Stimulated activated memory B cell treated with anti-CD40 and anti-IgM and Interleukin-4, amounts not matched to agents 10 μg/mL and 1 μg/mL and 100 μg/mL, for 72 hours (primary cell): ENCODE data around the gene TPSD1.
"Not testable (repeated sequence)": the region's sequence is repeated elsewhere in the genome, so short reads cannot be mapped to it uniquely, and the experiment has no call there.

Source experiments
- ATAC-seq: fragments of 150-1000 bp; cut with Tn5 transposase; 2 replicates; pipeline ENCODE4 v1.10.0; 2021
- H3K27ac Mint-ChIP-seq: one replicate; pipeline ENCODE4 v1.8.0; 2022; ENCODE audit warnings: mild to moderate bottlenecking, mixed read lengths
- H3K27me3 Mint-ChIP-seq: one replicate; pipeline ENCODE4 v1.8.0; 2022; ENCODE audit warnings: mixed read lengths
- H3K36me3 Mint-ChIP-seq: one replicate; pipeline ENCODE4 v1.8.0; 2022; ENCODE audit warnings: mixed read lengths
- H3K4me1 Mint-ChIP-seq: one replicate; pipeline ENCODE4 v1.8.0; 2022; ENCODE audit warnings: mixed read lengths
- H3K4me3 Mint-ChIP-seq: one replicate; pipeline ENCODE4 v1.8.0; 2022; ENCODE audit warnings: mild to moderate bottlenecking, moderate library complexity, mixed read lengths
- H3K9me3 Mint-ChIP-seq: one replicate; pipeline ENCODE4 v1.8.0; 2022; ENCODE audit warnings: mixed read lengths

Gene TPSD1

GRCh38 chr16:1288813-1289476, 33.1 kb downstream of the TPSD1 start:
- no peaks in the 10 kb centered on the region for H3K9me3 Mint-ChIP-seq
- H3K27ac Mint-ChIP-seq, result no peak overlapping the region
- H3K4me1 Mint-ChIP-seq, result peaks cover 20% of the 10 kb centered on the region
- ATAC-seq, result peak; percentile 44
- H3K27me3 Mint-ChIP-seq, result peaks cover 83% of the 10 kb centered on the region
- no peak overlapping the region for H3K4me3 Mint-ChIP-seq
- H3K36me3 Mint-ChIP-seq, result no peaks in the 10 kb centered on the region

- Mint-ChIP-seq H3K9me3 (no peaks in the 10 kb centered on the region), H3K27ac (no peak overlapping the region), H3K36me3 (no peaks in the 10 kb centered on the region), H3K4me3 (no peak overlapping the region), H3K4me1 (peaks cover 26% of the 10 kb centered on the region), H3K27me3 (peaks cover 83% of the 10 kb centered on the region)
- ATAC-seq, result no peak
Measured at GRCh38 chr16:1289477-1289866, 33.6 kb downstream of the TPSD1 start.

- Mint-ChIP-seq H3K9me3 (no peaks in the 10 kb centered on the region), H3K27me3 (peaks cover 87% of the 10 kb centered on the region), H3K27ac (no peak overlapping the region), H3K4me3 (no peak overlapping the region), H3K36me3 (no peaks in the 10 kb centered on the region), H3K4me1 (peaks cover 28% of the 10 kb centered on the region)
- no peak for ATAC-seq
Measured at GRCh38 chr16:1290063-1290501, 34.2 kb downstream of the TPSD1 start.

GRCh38 chr16:1290860-1291575, 35.1 kb downstream of the TPSD1 start:
- no peak overlapping the region for H3K27ac Mint-ChIP-seq
- no peaks in the 10 kb centered on the region for H3K9me3 Mint-ChIP-seq
- ATAC-seq, result no peak
- H3K36me3 Mint-ChIP-seq, result no peaks in the 10 kb centered on the region
- H3K4me3 Mint-ChIP-seq, result no peak overlapping the region
- peaks cover 77% of the 10 kb centered on the region for H3K27me3 Mint-ChIP-seq
- H3K4me1 Mint-ChIP-seq, result peaks cover 28% of the 10 kb centered on the region

GRCh38 chr16:1291576-1291974, 35.7 kb downstream of the TPSD1 start:
- Mint-ChIP-seq H3K9me3 (no peaks in the 10 kb centered on the region), H3K4me1 (peaks cover 30% of the 10 kb centered on the region), H3K27me3 (peaks cover 72% of the 10 kb centered on the region), H3K36me3 (no peaks in the 10 kb centered on the region), H3K4me3 (no peak overlapping the region), H3K27ac (no peak overlapping the region)
- no peak for ATAC-seq

- H3K4me1 Mint-ChIP-seq, result peaks cover 36% of the 10 kb centered on the region
- not testable (repeated sequence) for H3K4me3 Mint-ChIP-seq, ATAC-seq, H3K27ac Mint-ChIP-seq, H3K9me3 Mint-ChIP-seq, H3K36me3 Mint-ChIP-seq
- peaks cover 69% of the 10 kb centered on the region for H3K27me3 Mint-ChIP-seq
Measured at GRCh38 chr16:1292208-1292607, 36.3 kb downstream of the TPSD1 start.

- not testable (repeated sequence) for ATAC-seq, H3K36me3 Mint-ChIP-seq, H3K4me3 Mint-ChIP-seq, H3K27ac Mint-ChIP-seq, H3K9me3 Mint-ChIP-seq
- peaks cover 39% of the 10 kb centered on the region for H3K4me1 Mint-ChIP-seq
- H3K27me3 Mint-ChIP-seq, result peaks cover 63% of the 10 kb centered on the region
Measured at GRCh38 chr16:1292808-1293207, 36.9 kb downstream of the TPSD1 start.

GRCh38 chr16:1293921-1294656, 38.2 kb downstream of the TPSD1 start:
- H3K27ac Mint-ChIP-seq, result no peak overlapping the region
- H3K36me3 Mint-ChIP-seq, result no peaks in the 10 kb centered on the region
- no peak for ATAC-seq
- peaks cover 50% of the 10 kb centered on the region for H3K27me3 Mint-ChIP-seq
- no peaks in the 10 kb centered on the region for H3K9me3 Mint-ChIP-seq
- no peak overlapping the region for H3K4me3 Mint-ChIP-seq
- peaks cover 35% of the 10 kb centered on the region for H3K4me1 Mint-ChIP-seq

- H3K27me3 Mint-ChIP-seq, result peaks cover 37% of the 10 kb centered on the region
- H3K4me1 Mint-ChIP-seq, result peaks cover 29% of the 10 kb centered on the region
- no peaks in the 10 kb centered on the region for H3K9me3 Mint-ChIP-seq
- H3K36me3 Mint-ChIP-seq, result no peaks in the 10 kb centered on the region
- H3K4me3 Mint-ChIP-seq, result no peak overlapping the region
- H3K27ac Mint-ChIP-seq, result no peak overlapping the region
- ATAC-seq, result no peak
Measured at GRCh38 chr16:1295465-1295864, 39.6 kb downstream of the TPSD1 start.

- H3K27me3 Mint-ChIP-seq, result peaks cover 31% of the 10 kb centered on the region
- H3K9me3 Mint-ChIP-seq, ATAC-seq, H3K36me3 Mint-ChIP-seq: not testable (repeated sequence)
- peaks cover 39% of the 10 kb centered on the region for H3K4me1 Mint-ChIP-seq
- peak overlapping the region; percentile 19 for H3K4me3 Mint-ChIP-seq
- peak overlapping the region; percentile 70 for H3K27ac Mint-ChIP-seq
Measured at GRCh38 chr16:1296688-1297017, 40.8 kb downstream of the TPSD1 start.

- no peaks in the 10 kb centered on the region for H3K36me3 Mint-ChIP-seq
- H3K27me3 Mint-ChIP-seq, result peaks cover 26% of the 10 kb centered on the region
- peak overlapping the region; percentile 70 for H3K27ac Mint-ChIP-seq
- no peaks in the 10 kb centered on the region for H3K9me3 Mint-ChIP-seq
- peaks cover 44% of the 10 kb centered on the region for H3K4me1 Mint-ChIP-seq
- ATAC-seq, result peak; percentile 77
- peak overlapping the region; percentile 19 for H3K4me3 Mint-ChIP-seq
Measured at GRCh38 chr16:1297018-1297696, 41.3 kb downstream of the TPSD1 start.

- peaks cover 15% of the 10 kb centered on the region for H3K27me3 Mint-ChIP-seq
- no peak for ATAC-seq
- H3K27ac Mint-ChIP-seq, result no peak overlapping the region
- H3K9me3 Mint-ChIP-seq, result no peaks in the 10 kb centered on the region
- H3K4me3 Mint-ChIP-seq, result no peak overlapping the region
- no peaks in the 10 kb centered on the region for H3K36me3 Mint-ChIP-seq
- peaks cover 42% of the 10 kb centered on the region for H3K4me1 Mint-ChIP-seq
Measured at GRCh38 chr16:1298406-1298805, 42.5 kb downstream of the TPSD1 start.

GRCh38 chr16:1299012-1299867, 43.4 kb downstream of the TPSD1 start:
- H3K9me3 Mint-ChIP-seq, result no peaks in the 10 kb centered on the region
- peaks cover 7% of the 10 kb centered on the region for H3K27me3 Mint-ChIP-seq
- ATAC-seq, result no peak
- H3K4me1 Mint-ChIP-seq, result peaks cover 42% of the 10 kb centered on the region
- H3K36me3 Mint-ChIP-seq, result no peaks in the 10 kb centered on the region
- H3K27ac Mint-ChIP-seq, result no peak overlapping the region
- H3K4me3 Mint-ChIP-seq, result no peak overlapping the region

- Mint-ChIP-seq H3K27ac (no peak overlapping the region), H3K27me3 (peaks cover 1% of the 10 kb centered on the region), H3K36me3 (no peaks in the 10 kb centered on the region), H3K9me3 (no peaks in the 10 kb centered on the region), H3K4me1 (peaks cover 43% of the 10 kb centered on the region), H3K4me3 (no peak overlapping the region)
- no peak for ATAC-seq
Measured at GRCh38 chr16:1299868-1300203, 44.0 kb downstream of the TPSD1 start.
